PFSK-1 (cell line): Measurements from ENCODE around the gene NOTUM.

Experiments used
- FOXP2 ChIP-seq: optimal IDR thresholded peaks from 2 replicates; pipeline ENCODE3; 2011; ENCODE audit warnings: borderline replicate concordance, control low read depth, inconsistent platforms; ENCODE audit not compliant: insufficient read depth; ENCODE audit errors: extremely low read length, extremely low read depth
- POLR2AphosphoS5 ChIP-seq: IDR thresholded peaks from 2 replicates; pipeline ENCODE4 v1.6.1; 2012; ENCODE audit warnings: low read depth, mild to moderate bottlenecking, control low read depth, low read length, moderate library complexity
- REST ChIP-seq, 2 experiments: IDR thresholded peaks; 2 replicates each; pipeline versions ENCODE4 v1.6.1 to v1.8.0; 2011 to 2012; ENCODE audit warnings: low read depth in 2 of 2, low read length in 2 of 2, control low read depth in 1 of 2, inconsistent platforms in 1 of 2, mild to moderate bottlenecking in 1 of 2, moderate library complexity in 1 of 2; ENCODE audit not compliant: insufficient read depth in 1 of 2
- SIN3A ChIP-seq: IDR thresholded peaks from 2 replicates; pipeline ENCODE4 v1.6.1; 2012; ENCODE audit warnings: mild to moderate bottlenecking, low read length, moderate library complexity, borderline replicate concordance; ENCODE audit not compliant: insufficient read depth
- TAF1 ChIP-seq: IDR thresholded peaks from 2 replicates; pipeline ENCODE4 v1.6.1; 2012; ENCODE audit warnings: low read length, control low read depth, borderline replicate concordance; ENCODE audit not compliant: insufficient read depth

- TF ChIP-seq FOXP2, result no peak
- TF ChIP-seq TAF1, result no peak
- no peak for TF ChIP-seq POLR2AphosphoS5
- TF ChIP-seq REST (IDR thresholded peaks at IDR 0.05; ENCODE audit: insufficient read depth in 1 of 2, low read depth in 2 of 2, low read length in 2 of 2), result no peak
- TF ChIP-seq SIN3A, result no peak
These were observed 57.6 kb downstream of the NOTUM start for GRCh38 chr17:81903415-81903831.
